ENCODE measurements around the gene RB1.
A peak's percentile ranks its signal among the peaks of the same experiment; 100 is the strongest.
"Not testable (repeated sequence)": the region's sequence is repeated elsewhere in the genome, so short reads cannot be mapped to it uniquely, and the experiment has no call there.

The RB1 gene

GRCh38 chr13:48299591-48299990 lies 4.0 kb upstream of the RB1 start:
- no peak for DNase-seq

GRCh38 chr13:48302871-48303358 lies 636 bp upstream of the RB1 start:
- no peak for DNase-seq

- peak; percentile 0 for DNase-seq
These were observed 759 bp downstream of the RB1 start for GRCh38 chr13:48304143-48304876.

GRCh38 chr13:48311223-48311622 lies 7.7 kb downstream of the RB1 start:
- no peak for DNase-seq

- DNase-seq: no peak
These were observed 12.6 kb downstream of the RB1 start for GRCh38 chr13:48315969-48316650.

- DNase-seq: no peak
These were observed 13.4 kb downstream of the RB1 start for GRCh38 chr13:48316826-48317510.

- no peak for DNase-seq
These were observed 14.2 kb downstream of the RB1 start for GRCh38 chr13:48317511-48318376.

GRCh38 chr13:48318377-48318811 lies 14.8 kb downstream of the RB1 start:
- DNase-seq: no peak

- DNase-seq: no peak
These were observed 15.4 kb downstream of the RB1 start for GRCh38 chr13:48318821-48319511.

GRCh38 chr13:48319531-48320398 lies 16.2 kb downstream of the RB1 start:
- no peak for DNase-seq

GRCh38 chr13:48320399-48320790 lies 16.8 kb downstream of the RB1 start:
- DNase-seq: no peak

GRCh38 chr13:48320891-48321510 lies 17.4 kb downstream of the RB1 start:
- no peak for DNase-seq

- DNase-seq: no peak
These were observed 18.7 kb downstream of the RB1 start for GRCh38 chr13:48322294-48322693.

GRCh38 chr13:48333976-48334375 lies 30.4 kb downstream of the RB1 start:
- no peak for DNase-seq

GRCh38 chr13:48334534-48335127 lies 31.1 kb downstream of the RB1 start:
- no peak for DNase-seq

GRCh38 chr13:48339198-48339597 lies 35.6 kb downstream of the RB1 start:
- not testable (repeated sequence) for DNase-seq

- DNase-seq: no peak
These were observed 40.7 kb downstream of the RB1 start for GRCh38 chr13:48344264-48344663.

- no peak for DNase-seq
These were observed 43.0 kb downstream of the RB1 start for GRCh38 chr13:48346583-48346982.

- no peak for DNase-seq
These were observed 46.0 kb downstream of the RB1 start for GRCh38 chr13:48349525-48349924.

GRCh38 chr13:48353590-48353989 lies 50.0 kb downstream of the RB1 start:
- DNase-seq: no peak

Measured in NCI-H510A treated with DMSO at 0.1 percent for 48 hours (cell line).